GM12801 (cell line): ENCODE measurements around the gene PTPRR.

Experiments used
- CTCF ChIP-seq: IDR thresholded peaks from one replicate; pipeline ENCODE4 v1.5.1; 2011; ENCODE audit warnings: control low read depth; ENCODE audit not compliant: insufficient read length; ENCODE audit errors: extremely low read depth

PTPRR gene

DNA sequence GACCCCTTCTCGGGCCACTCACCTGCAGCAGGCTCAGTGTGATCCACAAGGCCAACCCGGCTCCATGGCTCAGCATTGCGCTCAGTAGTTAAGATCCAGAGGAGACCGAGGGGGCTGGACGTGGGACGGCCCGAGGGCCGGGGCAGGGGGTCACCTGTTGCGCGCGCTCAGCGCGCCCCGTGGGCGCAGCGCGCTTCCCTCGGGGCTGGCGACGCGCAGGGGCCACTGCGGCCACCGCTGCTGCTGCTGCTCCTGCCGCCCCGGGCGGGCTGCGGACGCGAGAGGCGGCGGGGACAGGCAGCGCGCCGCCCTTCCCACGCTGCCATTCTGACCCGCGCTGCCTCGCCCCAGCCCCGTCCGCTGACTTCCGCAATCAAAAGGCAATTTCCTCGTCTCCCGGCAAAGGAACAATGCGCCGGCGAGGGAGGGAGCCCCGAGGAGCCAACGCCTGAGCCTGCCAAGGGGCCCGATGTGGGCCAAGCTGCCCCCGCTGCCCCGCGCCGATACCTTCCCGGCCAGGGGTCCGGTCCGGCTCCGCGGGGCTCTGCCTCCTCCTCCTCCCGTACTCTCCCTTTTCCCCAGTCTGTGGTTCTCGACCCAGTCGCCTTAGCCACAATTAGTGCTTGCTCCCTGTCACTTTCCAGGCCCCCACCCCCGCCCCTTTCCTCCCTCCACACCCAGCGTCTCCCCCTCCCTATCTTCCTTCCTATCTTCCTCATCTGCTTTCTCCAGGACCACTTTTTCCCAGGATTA is 310.6 kb downstream of the PTPRR start:
- no peak for TF ChIP-seq CTCF

GRCh38 chr12:70609203-70609602 is 311.3 kb downstream of the PTPRR start:
- no peak for TF ChIP-seq CTCF

DNA sequence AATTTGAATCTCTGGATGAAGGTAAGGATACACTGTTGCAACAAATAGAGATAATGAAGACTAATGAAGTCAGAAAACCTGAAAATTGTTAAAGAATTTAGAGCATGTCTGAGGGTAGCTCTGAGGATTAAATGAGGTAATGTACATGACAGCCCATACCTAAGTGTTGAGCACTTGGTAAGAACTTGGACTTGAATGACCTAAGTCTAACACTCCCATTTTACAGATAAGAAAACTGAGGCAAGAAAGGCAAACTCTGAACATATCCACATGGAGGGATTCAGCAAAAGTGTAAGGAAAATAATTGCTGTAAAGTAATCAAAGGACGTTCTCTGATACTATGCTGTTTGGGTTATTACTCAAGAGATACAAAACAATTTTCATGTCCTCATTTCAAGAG is 312.4 kb downstream of the PTPRR start:
- no peak for TF ChIP-seq CTCF

GRCh38 chr12:70607107-70607506 is 313.4 kb downstream of the PTPRR start:
- no peak for TF ChIP-seq CTCF

DNA sequence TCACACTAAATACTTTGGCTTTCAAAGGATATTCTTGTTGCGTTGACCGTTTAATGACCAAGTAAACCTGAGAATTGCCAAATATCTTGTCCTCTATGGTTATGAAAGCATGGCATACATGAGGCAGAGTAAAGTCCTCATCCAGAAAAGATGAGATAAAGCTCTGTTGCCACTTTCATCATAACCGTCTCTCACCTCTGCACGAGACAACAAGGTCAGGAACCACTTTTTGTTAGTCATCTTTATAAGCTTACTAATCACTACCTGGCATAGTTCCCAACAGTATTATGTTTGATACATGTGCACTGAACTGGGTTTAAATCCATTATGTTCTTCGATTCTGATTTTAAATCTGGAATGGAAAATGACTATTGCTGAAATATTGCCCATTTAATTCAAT is 314.6 kb downstream of the PTPRR start:
- no peak for TF ChIP-seq CTCF

- TF ChIP-seq CTCF = no peak
Observed at GRCh38 chr12:70604662-70605061, 315.9 kb downstream of the PTPRR start.

- TF ChIP-seq CTCF = no peak
Observed at GRCh38 chr12:70603044-70603443, 317.5 kb downstream of the PTPRR start.
